GM19324 (cell line): Measurements from ENCODE around the gene MYO1D.
"Not testable (repeated sequence)": the region's sequence is repeated elsewhere in the genome, so short reads cannot be mapped to it uniquely, and the experiment has no call there.

Experiments used
- ATAC-seq: cut with Tn5 transposase; IDR thresholded peaks from one replicate; pipeline ENCODE4 v1.9.1; 2021; ENCODE audit warnings: mild to moderate bottlenecking, moderate library complexity; ENCODE audit not compliant: unreplicated experiment, low FRiP score

Gene MYO1D

GRCh38 chr17:32484041-32484461 is 392.9 kb downstream of the MYO1D start:
- ATAC-seq, result no peak

DNA sequence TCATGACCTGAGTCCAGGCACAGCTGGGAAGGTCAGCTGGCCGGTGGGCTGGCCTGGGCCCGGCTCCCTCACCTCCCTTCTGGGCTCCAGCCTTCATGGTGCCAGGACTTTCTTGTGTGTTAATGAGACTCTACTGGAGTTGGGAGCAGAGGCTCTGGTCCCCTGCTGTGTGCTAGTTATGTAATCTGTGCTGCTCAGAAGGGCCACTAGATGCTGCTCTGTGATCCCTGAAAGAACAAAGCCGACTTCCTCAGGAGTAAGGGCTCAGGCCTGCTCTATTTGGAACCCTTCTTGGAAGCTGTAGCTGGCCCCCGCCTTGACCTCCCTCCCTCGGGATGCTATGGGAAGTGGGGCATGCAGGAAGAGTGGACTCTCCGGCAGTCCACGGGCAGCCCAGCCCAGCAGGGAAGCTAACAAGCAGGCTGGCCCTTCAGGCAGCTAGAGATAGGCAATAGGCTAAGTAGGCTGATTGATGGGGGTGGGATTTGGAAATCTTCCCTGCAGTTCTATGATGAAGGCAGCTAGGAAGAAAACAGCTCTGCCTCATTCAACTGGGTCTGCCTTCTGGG is 393.4 kb downstream of the MYO1D start:
- no peak for ATAC-seq

- ATAC-seq, result no peak
Observed at GRCh38 chr17:32482568-32483320, 394.2 kb downstream of the MYO1D start.

DNA sequence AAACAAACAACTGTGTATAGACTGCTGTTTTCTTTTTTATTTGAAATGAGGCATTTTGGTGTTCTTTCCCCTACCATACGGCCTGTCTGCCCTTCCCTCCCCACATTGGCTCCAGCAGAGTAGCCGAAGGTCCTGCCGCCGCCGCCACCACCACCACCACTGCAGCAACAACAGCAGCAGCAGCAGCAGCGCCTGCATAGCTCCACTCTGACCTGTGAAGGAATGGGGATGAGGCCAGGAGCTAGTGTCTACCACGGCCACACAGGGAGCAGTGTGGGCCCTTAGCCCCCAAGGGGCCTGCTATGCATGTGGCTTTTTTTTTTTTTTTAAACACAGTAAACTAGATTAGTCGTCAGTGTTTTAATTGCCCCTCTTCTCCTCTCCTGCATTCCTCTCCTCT is 395.7 kb downstream of the MYO1D start:
- ATAC-seq, result no peak

DNA sequence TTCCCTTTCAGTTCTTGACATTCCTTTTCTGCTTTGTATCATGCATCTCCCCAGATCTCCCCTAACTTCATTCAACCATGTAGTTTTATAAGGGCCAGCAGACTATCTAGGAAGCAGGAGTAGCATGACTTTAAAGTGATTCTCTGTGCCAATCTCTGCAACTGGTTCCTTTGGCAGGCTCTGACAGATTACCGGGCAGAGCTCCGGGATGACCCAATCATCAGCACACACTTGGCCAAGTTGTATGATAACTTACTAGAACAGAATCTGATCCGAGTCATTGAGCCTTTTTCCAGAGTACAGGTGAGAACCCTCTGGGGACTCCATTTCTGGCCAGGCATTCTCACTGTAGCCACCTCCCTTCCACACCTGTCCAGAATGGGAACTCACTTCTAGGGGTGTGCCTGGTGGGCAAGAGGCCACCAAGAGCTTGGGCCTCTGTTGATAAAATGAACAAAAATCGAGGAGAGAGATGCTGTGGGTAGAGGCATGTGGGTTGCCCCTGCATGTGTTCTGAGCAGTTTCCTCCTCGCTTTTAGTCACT is 397.8 kb downstream of the MYO1D start:
- ATAC-seq, result no peak

GRCh38 chr17:32477220-32477619 is 399.7 kb downstream of the MYO1D start:
- ATAC-seq, result no peak

DNA sequence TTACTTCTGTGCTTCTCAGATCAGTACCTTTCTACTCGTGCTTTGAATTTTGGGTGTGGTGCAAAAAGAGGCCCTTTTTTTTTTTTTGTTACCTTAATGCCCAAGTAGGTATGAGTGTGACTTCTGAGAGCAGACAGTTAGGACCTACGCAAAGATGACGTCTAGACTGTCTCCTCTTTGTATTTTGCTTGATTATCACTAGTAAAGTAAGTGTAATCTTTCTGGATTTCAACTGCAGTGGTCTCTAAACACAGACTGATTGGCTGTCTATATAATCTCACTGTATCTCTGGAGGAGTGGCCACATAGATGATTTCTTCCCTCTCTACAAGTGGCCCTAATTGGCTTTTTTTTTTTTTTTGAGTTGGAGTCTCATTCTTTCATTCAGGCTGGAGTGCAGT is 401.7 kb downstream of the MYO1D start:
- ATAC-seq, result no peak

- ATAC-seq, result no peak
Observed at GRCh38 chr17:32471652-32472051, 405.3 kb downstream of the MYO1D start.

DNA sequence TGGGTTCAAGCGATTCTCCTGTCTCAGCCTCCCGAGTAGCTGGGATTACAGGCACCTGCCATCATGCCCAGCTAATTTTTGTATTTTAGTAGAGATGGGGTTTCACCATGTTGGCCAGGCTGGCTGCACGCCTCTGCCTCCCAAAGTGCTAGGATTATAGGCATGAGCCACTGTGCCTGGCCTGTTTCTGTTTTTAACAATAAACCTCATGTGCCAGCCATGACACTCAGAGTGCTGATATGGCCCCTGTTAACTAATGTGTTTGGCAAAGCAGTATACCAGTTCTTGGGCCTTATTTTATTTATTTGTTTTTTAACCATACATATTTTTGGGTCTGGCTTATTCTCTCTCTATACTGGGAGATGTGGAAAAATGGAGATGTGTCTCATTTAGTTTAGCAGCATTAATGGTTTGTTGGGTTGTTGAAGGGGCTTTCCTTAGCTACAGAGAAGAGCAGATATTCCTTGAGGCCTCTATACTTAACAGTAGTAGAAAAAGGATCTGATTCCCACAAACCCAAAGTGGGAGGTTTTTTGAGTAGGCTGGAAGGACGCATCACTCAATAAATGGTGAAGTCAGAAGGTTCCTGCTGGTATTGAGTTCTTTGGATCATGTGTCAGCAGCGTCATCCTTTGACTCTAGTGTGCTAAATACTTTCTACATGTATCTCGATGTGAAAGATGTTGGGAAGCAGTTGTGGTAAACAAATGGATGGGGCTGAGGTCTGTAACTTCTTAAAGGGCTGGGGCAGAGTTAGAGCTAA is 406.3 kb downstream of the MYO1D start:
- no peak for ATAC-seq

- no peak for ATAC-seq
Observed at GRCh38 chr17:32467949-32468348, 409.0 kb downstream of the MYO1D start.

DNA sequence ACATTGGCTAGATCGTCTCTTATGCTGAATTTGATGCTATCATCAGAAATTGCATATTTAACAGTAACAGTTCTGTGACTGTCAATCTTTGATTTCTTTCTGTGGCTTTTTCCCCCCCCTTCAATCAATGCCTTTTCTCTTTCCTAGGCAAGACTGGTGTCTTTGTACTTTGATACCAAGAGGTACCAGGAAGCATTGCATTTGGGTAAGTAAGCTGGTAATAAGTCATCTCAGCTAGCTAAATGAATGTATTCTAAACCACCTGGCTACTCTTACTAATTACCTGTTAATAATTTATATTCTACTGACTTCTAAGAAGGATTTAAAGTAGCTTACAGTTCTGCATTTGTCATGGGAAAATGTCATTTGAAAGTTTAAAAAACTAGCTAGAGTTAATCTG is 412.6 kb downstream of the MYO1D start:
- ATAC-seq, result no peak

DNA sequence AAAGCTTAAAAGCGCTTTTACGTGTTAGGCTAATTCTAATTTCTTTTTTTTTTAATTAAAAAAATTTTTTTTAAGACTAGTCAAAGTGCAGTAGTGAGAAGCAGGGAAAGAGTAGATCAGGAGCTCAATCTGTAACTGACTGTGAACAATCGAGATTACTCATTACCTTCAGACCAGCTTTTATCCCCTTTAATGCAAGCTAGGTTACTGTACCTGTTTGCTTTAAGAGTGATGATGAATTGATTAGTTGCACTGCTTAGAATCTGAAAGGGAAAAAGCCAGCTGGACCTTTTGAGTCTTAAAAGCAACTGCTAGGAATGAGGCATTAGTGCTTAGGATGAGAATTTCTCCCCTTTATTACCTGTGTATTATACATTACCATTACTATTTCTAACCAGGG is 413.6 kb downstream of the MYO1D start:
- ATAC-seq, result no peak

GRCh38 chr17:32461853-32462617 is 414.9 kb downstream of the MYO1D start:
- no peak for ATAC-seq

- ATAC-seq, result no peak
Observed at GRCh38 chr17:32461498-32461852, 415.4 kb downstream of the MYO1D start.

GRCh38 chr17:32460054-32460453 is 416.9 kb downstream of the MYO1D start:
- no peak for ATAC-seq

- no peak for ATAC-seq
Observed at GRCh38 chr17:32458371-32458770, 418.6 kb downstream of the MYO1D start.

GRCh38 chr17:32453370-32453769 is 423.6 kb downstream of the MYO1D start:
- no peak for ATAC-seq

- no peak for ATAC-seq
Observed at GRCh38 chr17:32452281-32452680, 424.6 kb downstream of the MYO1D start.

DNA sequence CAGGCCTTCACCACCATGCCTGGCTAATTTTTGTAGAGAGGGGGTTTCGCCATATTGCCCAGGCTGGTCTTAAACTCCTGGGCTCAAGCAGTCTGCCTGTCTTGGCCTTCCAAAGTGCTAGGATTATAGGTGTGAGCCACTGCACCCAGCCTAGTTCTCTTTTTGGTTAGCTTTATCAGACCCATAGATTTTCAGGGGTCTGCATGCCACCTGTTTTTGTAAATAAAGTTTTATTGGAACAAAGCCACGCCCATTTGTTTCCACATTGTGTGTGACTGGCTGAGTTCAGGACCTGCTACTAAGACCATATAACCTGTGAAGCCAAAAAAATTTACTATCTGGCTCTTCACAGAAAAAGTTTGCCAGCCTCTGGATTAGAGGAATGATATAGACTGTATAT is 425.0 kb downstream of the MYO1D start:
- ATAC-seq, result no peak

DNA sequence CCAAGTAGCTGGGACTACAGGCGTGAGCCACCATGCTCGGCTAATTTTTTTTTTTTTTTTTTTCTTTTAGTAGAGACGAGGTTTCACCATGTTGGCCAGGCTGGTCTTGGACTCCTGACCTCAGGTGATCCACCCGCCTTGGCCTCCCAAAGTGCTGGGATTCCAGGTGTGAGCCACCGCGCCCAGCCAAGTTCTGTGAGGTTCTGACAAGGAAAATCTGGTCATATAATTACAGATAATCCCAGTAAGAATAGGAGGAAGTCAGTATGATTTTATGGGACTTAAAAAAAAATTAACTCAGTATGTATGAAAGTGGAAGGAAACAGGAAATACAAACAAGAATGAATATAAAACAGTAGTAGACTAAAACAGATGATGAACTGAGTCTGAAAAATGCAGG is 426.5 kb downstream of the MYO1D start:
- ATAC-seq, result not testable (repeated sequence)

DNA sequence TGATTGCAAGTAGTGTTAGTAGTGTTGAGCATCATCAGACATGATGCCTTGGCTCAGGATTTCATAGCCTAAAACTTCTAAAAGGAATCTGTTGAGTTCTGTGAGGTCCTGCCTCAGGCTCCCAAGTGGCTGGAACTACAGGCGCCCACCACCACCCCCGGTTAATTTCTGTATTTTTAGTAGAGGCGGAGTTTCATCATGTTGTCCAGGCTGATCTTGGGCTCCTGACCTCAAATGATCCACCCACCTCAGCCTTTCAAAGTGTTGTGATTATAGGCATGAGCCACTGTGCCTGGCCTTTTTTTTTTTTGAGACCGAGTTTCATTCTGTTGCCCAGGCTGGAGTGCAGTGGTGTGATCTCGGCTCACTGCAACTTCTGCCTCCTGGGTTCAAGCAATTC is 427.0 kb downstream of the MYO1D start:
- ATAC-seq, result no peak
